Measurements from ENCODE around the gene RTKN.

DNA sequence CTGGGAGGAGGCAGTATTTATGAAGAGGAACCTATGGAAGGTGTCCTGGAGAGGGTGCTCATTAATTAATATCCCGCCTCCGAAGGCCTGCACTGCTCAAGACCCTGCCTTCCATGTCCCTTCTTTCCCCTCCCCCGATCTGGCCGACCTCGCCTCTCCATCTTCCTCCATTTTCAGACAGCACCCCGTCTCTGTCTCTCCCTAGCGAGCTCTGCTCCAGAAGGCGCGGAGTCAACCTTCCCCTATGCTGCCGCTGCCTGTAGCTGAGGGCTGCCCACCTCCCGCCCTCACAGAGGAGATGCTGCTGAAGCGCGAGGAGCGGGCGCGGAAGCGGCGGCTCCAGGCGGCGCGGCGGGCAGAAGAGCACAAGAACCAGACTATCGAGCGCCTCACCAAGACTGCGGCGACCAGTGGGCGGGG lies 15.4 kb upstream of the RTKN start:
- TF ChIP-seq, protein P1, sequence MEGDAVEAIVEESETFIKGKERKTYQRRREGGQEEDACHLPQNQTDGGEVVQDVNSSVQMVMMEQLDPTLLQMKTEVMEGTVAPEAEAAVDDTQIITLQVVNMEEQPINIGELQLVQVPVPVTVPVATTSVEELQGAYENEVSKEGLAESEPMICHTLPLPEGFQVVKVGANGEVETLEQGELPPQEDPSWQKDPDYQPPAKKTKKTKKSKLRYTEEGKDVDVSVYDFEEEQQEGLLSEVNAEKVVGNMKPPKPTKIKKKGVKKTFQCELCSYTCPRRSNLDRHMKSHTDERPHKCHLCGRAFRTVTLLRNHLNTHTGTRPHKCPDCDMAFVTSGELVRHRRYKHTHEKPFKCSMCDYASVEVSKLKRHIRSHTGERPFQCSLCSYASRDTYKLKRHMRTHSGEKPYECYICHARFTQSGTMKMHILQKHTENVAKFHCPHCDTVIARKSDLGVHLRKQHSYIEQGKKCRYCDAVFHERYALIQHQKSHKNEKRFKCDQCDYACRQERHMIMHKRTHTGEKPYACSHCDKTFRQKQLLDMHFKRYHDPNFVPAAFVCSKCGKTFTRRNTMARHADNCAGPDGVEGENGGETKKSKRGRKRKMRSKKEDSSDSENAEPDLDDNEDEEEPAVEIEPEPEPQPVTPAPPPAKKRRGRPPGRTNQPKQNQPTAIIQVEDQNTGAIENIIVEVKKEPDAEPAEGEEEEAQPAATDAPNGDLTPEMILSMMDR (conservative IDR thresholded peaks at IDR 0.05; ENCODE audit: low read depth, low read length) = no peak
- no peak for TF ChIP-seq EZH2 (IDR thresholded peaks at IDR 0.05; ENCODE audit: borderline replicate concordance, low read depth, low read length, poor library complexity, severe bottlenecking)

Data from A673 (cell line).